Right atrium auricular region (tissue), 2 donors: ENCODE results near the gene LBX2. TPM values are rescaled to one million over a fixed set of nuclear protein-coding genes. Genes with fewer than 3 reads are reported as not detected.

Experiments
- DNase-seq: peaks from one replicate; pipeline ENCODE4 v3.0.0-alpha.2; 2019; ENCODE audit warnings: low spot score
- H3K27ac ChIP-seq, 2 donors: fragments of 200-600 bp; sonication (generic); 1 replicate in 1 of 2; 2 replicates in 1 of 2; pipeline ENCODE4 v1.5.1; 2016 to 2019
- H3K27me3 ChIP-seq, 2 donors: fragments of 200-600 bp; sonication (generic); one replicate each; pipeline versions ENCODE4 v1.5.1 to v1.6.0; 2017 to 2019
- H3K36me3 ChIP-seq: fragments of 200-600 bp; sonication (generic); one replicate; pipeline ENCODE4 v1.5.1; 2016
- H3K4me1 ChIP-seq, 2 donors: fragments of 200-600 bp; sonication (generic); one replicate each; pipeline versions ENCODE4 v1.5.1 to v1.6.0; 2017 to 2019
- H3K4me3 ChIP-seq, 2 donors: fragments of 200-600 bp; sonication (generic); 1 replicate in 1 of 2; 2 replicates in 1 of 2; pipeline ENCODE4 v1.5.1; 2017 to 2019; ENCODE audit warnings: mild to moderate bottlenecking in 1 of 2, moderate library complexity in 1 of 2
- H3K9me3 ChIP-seq, 2 donors: fragments of 200-600 bp; sonication (generic); one replicate each; pipeline ENCODE4 v1.5.1; 2019
- total RNA-seq, 2 donors: library from RNA; depleted of rRNA; stranded (reverse); fragments of >200 nt; gene quantifications; one replicate each; pipeline ENCODE4 v1.1.0, GENCODE V29; 2016
- TF ChIP-seq, protein P1 (sequence below), 2 donors: fragments of 200-600 bp; sonication (generic); IDR thresholded peaks; one replicate each; pipeline ENCODE4 v1.5.1; 2019; ENCODE audit warnings: antibody characterized with exemption in 2 of 2

Gene LBX2
- total RNA-seq, 2 donors from 2014 or later: 0.83 to 1.0 TPM

DNA sequence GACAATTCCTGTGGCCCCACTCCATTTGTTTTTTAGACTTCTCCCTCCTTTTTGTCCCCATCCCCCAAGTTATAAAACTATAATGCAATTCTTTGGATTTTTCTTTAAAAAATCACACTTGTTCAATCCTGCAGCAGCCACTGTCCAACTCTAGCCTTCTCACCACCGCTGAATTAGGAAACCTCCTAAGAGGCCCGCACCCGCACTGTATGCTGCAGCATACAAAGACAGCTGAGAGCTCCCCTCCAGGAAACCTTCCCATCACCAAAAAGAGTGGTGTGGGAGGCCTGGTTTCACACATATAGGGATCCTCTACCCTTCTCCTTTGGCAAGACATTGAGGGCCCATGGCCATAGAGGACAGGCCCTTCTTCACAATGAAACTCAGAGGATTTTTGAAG lies 5.2 kb upstream of the LBX2 start:
- H3K4me3 ChIP-seq: no peak overlapping the region
- no peaks in the 10 kb centered on the region for H3K9me3 ChIP-seq
- peaks cover 2 to 3% of the 10 kb centered on the region in 2 donors for H3K27me3 ChIP-seq
- DNase-seq: no peak
- H3K4me1 ChIP-seq: peaks cover 0 to 67% of the 10 kb centered on the region in 2 donors
- peaks cover 14% of the 10 kb centered on the region for H3K36me3 ChIP-seq
- H3K27ac ChIP-seq: peak overlapping the region in 1 of 2 donors; percentile 84
- TF ChIP-seq, protein P1, sequence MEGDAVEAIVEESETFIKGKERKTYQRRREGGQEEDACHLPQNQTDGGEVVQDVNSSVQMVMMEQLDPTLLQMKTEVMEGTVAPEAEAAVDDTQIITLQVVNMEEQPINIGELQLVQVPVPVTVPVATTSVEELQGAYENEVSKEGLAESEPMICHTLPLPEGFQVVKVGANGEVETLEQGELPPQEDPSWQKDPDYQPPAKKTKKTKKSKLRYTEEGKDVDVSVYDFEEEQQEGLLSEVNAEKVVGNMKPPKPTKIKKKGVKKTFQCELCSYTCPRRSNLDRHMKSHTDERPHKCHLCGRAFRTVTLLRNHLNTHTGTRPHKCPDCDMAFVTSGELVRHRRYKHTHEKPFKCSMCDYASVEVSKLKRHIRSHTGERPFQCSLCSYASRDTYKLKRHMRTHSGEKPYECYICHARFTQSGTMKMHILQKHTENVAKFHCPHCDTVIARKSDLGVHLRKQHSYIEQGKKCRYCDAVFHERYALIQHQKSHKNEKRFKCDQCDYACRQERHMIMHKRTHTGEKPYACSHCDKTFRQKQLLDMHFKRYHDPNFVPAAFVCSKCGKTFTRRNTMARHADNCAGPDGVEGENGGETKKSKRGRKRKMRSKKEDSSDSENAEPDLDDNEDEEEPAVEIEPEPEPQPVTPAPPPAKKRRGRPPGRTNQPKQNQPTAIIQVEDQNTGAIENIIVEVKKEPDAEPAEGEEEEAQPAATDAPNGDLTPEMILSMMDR (IDR thresholded peaks at IDR 0.05): no peak

DNA sequence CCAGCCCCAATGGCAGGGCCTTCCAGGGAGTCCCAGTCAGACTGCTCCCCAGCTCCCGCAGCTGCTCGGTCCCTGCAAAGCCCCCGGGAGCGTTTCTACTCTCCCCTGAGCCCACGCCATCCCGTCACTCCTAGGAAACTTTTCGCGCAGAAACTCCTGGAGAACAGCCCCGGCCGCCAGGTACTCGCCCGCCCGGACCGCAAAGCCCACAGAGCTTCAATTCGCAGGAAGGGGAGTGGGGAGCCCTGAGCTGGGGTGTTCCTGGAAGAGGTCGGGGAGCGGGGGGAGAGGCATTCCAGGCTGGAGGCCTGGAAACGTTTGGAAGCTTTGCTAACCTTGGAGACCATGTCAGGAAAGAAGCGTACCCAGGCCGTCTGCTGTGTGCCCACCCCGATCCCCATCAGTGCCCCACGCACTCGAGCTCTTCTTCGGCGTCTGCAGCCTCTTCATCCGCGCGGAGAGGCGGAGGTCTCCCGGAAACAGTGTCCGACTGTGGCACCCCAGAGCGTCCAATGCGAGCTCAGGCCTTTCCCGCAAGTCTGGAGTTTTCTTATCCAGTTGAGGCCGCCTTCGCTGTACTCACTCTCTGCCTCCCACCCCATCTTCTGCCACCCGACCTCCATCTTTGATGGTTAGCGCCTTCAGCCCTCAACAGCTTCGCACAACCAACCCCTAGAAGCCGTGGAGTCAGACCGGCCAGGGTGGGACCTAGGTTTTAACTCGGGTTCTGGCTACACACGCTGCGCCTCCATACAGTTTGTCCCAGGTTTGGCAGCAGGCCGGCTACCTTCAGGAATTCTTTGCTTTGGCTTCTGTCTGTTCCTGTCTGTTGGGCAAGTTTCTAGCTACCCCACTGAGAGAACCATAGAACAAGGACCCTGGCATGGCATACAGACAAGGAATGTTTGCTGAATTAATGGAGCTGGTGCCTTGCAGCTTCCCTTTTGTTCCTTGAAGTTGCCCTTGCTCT lies 4.4 kb upstream of the LBX2 start:
- H3K4me3 ChIP-seq: peak overlapping the region; percentile 44 to 62
- H3K9me3 ChIP-seq: no peaks in the 10 kb centered on the region
- peaks cover 14% of the 10 kb centered on the region for H3K36me3 ChIP-seq
- DNase-seq: no peak
- H3K27me3 ChIP-seq: peaks cover 8 to 9% of the 10 kb centered on the region in 2 donors
- TF ChIP-seq, protein P1 (IDR thresholded peaks at IDR 0.05): no peak
- peaks cover 0 to 75% of the 10 kb centered on the region in 2 donors for H3K4me1 ChIP-seq
- H3K27ac ChIP-seq: peak overlapping the region; percentile 77 to 84

DNA sequence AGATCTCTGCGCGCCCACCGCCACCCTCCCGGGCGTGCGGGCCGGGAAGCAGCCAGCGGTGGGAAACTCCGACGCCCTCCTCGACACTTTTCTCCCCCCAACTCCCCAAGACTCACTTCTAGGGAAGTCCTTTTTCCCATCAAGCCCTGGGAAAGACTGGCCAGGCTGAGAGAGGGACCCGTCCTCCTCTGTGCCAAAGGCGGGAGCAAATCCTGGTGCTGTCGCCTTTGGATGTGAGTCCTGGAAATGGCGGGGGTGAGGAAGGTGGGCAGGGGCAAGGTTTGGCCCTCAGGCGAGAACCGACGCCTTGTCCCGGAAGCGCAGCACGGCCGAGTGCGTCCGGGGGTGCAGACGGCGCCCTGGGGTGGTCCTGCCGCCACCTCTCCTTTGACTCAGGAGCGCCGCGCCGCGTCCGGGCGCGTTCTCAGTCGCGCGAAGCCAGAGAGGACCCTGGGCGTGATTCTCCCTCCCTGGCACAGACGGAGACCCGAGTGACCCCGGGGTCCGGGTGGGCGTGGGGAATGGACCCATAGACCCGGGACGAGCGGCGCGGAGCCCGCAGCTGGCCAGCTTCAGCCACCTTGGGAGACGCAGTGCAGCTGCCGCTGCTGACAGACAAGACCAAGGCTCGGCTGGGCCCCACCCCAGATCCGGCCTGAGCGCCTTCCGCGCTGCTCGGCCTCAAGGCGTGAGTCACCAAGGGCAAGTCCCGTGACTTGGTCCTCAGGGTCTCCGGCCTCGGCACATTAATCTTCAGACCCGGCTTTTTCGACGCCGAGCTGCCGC lies 3.5 kb upstream of the LBX2 start:
- Histone ChIP-seq H3K4me1 (peaks cover 0 to 78% of the 10 kb centered on the region in 2 donors), H3K27me3 (peaks cover 14 to 17% of the 10 kb centered on the region in 2 donors), H3K9me3 (no peaks in the 10 kb centered on the region), H3K27ac (peak overlapping the region; percentile 77 to 84), H3K36me3 (peaks cover 14% of the 10 kb centered on the region), H3K4me3 (peak overlapping the region; percentile 44 to 62)
- peak; percentile 96 for DNase-seq
- TF ChIP-seq, protein P1 (IDR thresholded peaks at IDR 0.05): peak in 1 of 2 donors; percentile 52

DNA sequence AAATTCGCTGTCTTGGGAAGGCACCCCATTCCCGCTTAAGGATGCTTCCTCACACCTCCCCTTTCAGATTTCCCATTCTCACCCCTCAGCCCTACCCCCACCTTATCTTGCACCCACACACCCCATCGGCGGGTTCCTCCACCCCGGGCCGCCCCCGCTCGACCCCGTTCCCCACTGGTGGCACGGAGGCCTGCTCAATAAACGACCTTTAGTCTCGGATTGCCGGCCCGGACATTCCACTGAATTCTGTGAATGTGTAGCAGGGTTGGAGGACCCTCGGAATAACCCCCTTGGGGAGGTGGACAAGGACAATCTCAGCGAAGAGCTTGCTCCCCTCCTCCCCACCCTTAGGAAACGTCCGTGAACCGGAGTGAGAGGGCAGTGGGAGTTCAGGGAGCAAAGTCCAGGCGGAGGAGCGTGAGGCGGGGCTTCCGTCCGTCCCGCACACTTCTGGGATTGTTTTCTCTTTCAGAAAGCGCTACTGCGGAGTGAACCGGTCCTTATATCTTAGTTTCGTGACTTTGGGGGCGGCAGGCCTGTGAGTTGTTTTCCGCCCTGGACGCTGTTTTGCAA lies 2.8 kb upstream of the LBX2 start:
- Histone ChIP-seq H3K4me1 (peaks cover 0 to 82% of the 10 kb centered on the region in 2 donors), H3K27me3 (peaks cover 18 to 21% of the 10 kb centered on the region in 2 donors), H3K36me3 (peaks cover 14% of the 10 kb centered on the region), H3K27ac (peak overlapping the region in 1 of 2 donors; percentile 84), H3K4me3 (peak overlapping the region; percentile 44 to 62), H3K9me3 (no peaks in the 10 kb centered on the region)
- DNase-seq: no peak
- TF ChIP-seq, protein P1 (IDR thresholded peaks at IDR 0.05): no peak

DNA sequence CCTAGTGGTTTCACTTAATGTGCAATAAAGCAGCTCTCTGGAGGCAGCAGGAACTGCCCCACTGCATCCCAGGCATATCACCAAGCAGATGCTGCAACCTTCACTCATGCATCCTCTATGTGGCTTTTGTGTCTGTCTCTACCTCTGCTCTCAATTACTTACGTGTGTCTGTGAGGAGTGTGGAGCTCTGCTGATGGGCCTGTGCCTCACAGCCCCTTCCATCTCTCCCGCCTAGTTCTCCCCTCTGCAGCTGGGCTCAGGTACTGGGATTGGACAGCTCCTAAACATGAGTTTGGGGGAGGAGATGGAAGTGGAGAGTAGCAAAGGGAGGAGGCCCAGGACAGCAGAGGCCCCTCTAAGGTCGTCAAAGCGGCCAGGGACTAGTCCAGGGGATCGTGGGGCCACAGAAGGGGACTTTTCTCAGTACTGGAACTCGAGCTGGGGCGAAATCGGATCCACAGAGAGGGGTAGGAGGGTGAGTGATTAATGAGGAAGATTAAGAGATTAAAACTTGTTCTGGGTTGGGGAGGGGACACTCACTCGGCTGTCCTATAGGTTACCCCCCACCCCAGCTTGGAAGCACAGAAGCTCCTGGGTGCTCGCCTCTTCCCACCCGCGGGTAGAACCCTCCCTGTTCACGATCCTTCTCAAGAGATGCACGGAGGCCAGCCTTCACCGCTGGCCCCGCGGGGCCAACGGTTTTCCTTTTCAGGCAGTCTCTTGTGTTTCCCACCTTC lies 2.1 kb upstream of the LBX2 start:
- no peak for DNase-seq
- TF ChIP-seq, protein P1 (IDR thresholded peaks at IDR 0.05): no peak
- Histone ChIP-seq H3K36me3 (peaks cover 14% of the 10 kb centered on the region), H3K9me3 (no peaks in the 10 kb centered on the region), H3K4me3 (peak overlapping the region in 1 of 2 donors; percentile 62), H3K27ac (no peak overlapping the region), H3K4me1 (peaks cover 0 to 77% of the 10 kb centered on the region in 2 donors), H3K27me3 (peaks cover 18 to 21% of the 10 kb centered on the region in 2 donors)
